GM20431 (cell line): ENCODE results near the gene SEC22B.
"Not testable (repeated sequence)": the region's sequence is repeated elsewhere in the genome, so short reads cannot be mapped to it uniquely, and the experiment has no call there.

Experiments used
- in situ Hi-C: fragments of 300-500 bp; cut with MseI, MboI; formaldehyde crosslinking; loops from one replicate; pipeline ENCODE4 v1.15.0; 2020; ENCODE audit warnings: low sequenced_read_pairs; ENCODE audit not compliant: unreplicated experiment

Gene SEC22B

DNA sequence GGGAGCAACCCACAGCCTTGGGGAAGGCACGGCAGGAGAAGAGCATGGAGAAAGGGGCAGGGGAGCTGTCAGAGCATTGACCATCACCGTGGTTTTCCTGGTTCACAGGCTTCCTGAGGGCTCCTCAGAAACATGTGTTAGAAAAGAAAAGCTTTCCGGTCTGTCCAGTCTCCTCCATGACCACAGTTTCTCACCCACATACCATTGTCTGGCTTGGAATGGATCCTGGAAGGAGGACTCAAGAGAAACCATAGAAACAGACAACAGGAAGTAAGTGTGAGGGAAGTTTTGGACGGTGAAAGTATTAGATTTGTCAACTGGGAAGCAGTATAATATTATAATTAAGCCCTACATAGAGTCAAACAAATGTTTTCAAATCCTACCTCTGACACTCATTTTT lies 55.8 kb downstream of the SEC22B start:
- in situ Hi-C loops: not testable (repeated sequence)

- in situ Hi-C loops: not testable (repeated sequence)
Observed at GRCh38 chr1:120117371-120118177, 58.7 kb downstream of the SEC22B start.

- in situ Hi-C loops: not testable (repeated sequence)
Observed at GRCh38 chr1:120116094-120116493, 60.2 kb downstream of the SEC22B start.

DNA sequence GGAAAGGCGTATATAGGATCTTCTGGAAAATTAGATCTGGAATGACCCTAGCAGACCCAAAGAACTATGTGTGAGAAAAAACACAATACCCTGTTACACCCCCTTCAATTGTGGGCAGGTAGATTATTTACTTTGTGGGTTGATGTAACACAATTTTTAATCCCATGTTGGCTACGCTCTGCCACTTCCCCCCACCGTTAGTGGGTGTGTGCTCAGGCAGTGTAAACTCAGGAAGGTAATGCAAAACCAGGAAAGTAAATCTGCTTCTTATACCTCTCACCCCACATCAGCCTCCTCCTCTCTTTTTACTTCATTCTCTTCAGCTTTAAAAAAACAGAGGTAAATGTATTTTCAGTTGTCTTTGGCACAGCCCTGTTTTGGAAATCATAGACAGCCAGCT lies 63.2 kb downstream of the SEC22B start:
- in situ Hi-C loops: not testable (repeated sequence)

DNA sequence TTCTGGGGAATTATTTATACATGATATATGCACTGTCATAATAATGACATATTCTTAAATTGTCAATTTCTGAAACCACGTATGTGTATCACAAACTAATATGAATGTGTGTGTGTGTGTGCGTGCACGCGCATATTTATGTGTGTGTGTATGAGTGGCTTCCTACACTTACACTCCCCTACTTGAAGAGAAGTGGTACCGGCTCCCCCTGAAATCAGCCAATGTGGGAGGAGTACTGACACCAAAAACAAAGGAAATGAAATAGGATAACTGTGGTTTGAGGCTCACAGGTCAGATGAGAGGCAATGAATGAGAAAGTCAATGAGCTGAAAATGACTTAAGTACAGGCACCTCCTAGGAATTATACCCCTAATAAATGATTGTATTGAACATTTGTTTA lies 64.1 kb downstream of the SEC22B start:
- in situ Hi-C loops: not testable (repeated sequence)

DNA sequence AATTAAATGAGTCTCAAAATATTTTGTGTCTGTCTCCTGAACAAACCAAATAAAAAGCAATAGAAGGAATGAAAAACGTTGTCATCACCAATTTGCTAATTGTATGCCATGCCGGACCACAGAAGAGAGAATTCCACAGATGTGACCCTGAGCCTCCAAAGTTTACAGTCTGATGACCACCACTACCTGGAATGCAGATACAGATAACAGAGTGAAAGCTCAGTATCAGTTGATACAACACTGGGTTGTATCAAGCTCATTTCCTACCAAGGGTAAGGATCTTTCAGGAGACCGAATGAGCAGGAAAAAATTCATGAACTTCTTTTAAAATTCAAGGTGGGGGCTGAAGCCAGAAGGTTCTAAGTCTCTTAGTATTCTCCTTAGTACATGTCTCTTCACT lies 64.5 kb downstream of the SEC22B start:
- in situ Hi-C loops: not testable (repeated sequence)

GRCh38 chr1:120111008-120111407 lies 65.3 kb downstream of the SEC22B start:
- in situ Hi-C loops: not testable (repeated sequence)

DNA sequence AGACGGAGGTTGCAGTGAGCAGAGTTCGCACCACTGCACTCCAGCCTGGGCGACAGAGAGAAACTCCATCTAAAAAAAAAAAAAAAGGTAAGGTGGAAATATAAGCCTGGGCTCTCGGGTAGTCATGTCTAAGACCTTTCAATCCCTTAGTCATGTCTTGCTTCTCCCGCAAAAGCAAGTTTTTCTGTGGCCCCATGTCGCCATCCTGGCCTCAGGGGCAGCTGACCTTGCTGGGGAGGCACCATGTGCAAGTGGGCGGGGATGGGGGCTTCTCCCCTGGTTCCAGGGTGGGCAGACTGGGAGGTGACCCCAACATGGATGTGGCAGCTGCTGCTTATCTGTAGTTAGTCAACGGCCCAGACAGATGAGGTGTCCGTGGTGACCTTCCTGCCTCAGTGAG lies 66.7 kb downstream of the SEC22B start:
- in situ Hi-C loops: not testable (repeated sequence)

DNA sequence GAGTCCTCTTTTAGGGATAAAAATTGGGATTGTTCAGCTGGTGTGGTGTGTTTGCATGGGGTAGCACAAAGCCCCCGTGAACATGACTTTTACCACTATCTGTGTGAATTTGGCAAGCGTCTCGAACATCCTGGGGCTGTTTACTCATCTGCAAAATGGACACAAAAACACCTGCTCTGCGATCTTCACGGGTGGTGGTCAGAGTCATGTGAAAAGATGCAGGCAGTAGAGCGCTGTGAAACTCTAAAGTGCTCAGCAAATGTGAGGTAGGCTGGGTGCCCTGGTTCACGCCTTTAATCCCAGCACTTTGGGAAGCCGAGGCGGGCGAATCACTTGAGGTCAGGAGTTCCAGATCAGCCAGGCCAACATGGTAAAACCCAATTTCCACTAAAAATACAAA lies 67.1 kb downstream of the SEC22B start:
- in situ Hi-C loops: not testable (repeated sequence)

DNA sequence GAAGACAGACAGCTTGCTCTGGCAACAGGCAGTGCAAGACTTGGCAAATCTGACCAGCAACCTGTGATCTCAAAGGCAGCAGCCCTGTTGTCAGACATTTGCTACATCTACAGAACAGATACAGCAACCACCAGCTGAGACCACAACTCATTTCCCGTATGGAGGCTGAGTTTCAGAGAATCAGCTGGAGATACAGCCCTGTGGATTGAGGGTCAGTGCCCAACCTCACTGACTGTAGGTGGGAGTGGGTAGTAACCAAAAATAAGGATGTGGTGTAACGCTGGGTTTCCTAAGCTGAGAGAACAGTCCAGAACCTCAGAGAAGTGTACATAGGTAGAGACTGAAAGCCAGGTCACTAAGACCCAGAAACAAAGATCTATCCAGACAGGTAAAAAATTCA lies 71.0 kb downstream of the SEC22B start:
- in situ Hi-C loops: not testable (repeated sequence)

DNA sequence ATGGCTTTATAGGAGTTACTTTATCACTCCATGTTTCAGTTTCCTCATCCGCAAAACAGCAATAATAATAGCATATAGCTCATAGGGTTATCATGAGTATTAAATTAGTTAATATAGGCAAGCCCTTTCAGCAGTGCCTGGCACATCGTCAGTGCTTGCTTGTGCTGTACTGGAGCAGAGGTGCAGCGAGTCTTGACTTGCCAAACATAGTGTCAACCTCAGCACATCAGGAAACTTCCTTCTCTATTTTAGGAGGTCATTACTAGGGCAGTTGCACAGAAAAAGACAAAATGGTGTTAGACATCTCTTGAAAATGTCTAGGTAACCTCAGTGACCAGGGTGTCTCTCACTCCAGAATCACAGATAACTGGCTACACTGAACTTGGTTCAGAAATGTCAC lies 72.6 kb downstream of the SEC22B start:
- in situ Hi-C loops: not testable (repeated sequence)

DNA sequence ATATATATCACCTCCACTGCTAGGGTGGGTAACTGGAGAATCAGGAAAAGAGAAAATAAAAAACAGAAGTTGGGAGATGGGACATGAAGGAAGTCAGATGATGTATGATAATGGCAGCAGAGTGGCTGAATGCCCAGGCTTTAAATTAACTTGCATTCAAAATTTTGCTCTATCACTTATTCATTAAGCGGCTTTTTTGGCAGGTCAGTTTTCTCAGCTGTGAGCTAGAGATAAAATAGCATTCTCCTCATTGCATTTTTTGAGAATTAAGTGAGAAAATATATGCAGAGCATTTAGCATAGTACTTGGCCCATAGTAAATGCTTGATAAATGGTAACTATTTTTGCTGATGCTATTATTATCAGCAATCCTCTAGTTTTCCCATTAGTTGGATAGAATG lies 74.7 kb downstream of the SEC22B start:
- in situ Hi-C loops: not testable (repeated sequence)
